NCI-H82 treated with DMSO at 0.1 percent for 48 hours (cell line): ENCODE data around the gene MAN1A1.

Experiments used
- DNase-seq: peaks from one replicate; lab custom pipeline; 2025; ENCODE audit not compliant: unreplicated experiment; lab: John Stamatoyannopoulos, UW

Gene MAN1A1

DNA sequence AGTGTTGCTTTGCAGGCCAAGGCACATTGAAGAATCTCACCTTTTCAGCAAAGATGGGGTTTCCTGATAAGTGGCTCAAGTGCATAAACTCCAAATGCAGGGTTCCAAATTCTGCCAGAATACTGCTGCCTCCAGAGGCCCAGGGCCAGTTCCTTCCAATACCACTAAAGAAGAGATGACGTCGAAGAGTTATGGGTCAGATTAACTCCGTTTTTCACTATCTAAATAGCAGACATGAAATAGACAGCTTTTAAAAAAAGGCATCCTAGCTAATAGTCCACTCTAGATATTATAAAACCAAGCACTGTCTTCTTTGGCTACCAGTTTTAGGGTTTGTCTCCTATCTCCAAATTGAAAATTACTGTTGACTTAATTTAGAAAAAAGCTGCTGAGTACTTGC lies 144.8 kb downstream of the MAN1A1 start:
- DNase-seq: no peak

DNA sequence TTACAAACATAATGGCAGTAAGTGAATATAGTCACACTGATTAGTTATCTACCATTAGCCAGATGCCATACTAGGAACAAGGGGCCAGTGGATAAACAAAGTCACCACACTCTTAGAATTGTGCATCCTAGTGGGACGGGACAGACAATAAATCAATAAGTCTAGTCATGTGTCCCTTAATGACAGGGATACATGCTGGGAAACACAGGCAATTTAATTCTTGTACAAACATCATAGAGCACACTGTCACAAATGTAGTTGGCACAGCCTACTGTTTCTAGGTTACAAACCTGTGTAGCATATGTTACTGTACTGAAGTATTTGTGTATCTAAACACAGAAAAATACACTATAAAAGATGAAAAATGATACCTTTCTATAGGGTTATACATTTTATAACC lies 148.1 kb downstream of the MAN1A1 start:
- DNase-seq: no peak

GRCh38 chr6:119200512-119201175 lies 148.9 kb downstream of the MAN1A1 start:
- no peak for DNase-seq

DNA sequence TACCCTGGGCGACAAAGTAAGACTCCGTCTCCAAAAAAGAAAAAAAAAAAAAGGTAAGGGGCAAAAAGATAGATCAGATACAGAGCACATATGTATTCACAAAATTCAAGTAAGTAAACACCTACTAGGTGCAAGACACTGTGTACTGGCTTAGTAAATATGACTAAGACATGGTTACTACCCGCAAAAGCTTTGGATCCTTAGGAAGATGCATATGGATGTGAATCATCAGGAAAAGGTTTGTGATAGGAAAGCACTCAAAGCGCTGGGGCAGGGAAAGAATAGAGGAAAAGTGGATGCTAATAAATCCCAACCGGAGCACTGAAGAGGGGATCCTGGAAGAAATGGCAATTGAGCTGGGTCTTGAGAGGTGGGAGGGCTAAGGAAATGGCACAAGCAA lies 152.3 kb downstream of the MAN1A1 start:
- DNase-seq: no peak

DNA sequence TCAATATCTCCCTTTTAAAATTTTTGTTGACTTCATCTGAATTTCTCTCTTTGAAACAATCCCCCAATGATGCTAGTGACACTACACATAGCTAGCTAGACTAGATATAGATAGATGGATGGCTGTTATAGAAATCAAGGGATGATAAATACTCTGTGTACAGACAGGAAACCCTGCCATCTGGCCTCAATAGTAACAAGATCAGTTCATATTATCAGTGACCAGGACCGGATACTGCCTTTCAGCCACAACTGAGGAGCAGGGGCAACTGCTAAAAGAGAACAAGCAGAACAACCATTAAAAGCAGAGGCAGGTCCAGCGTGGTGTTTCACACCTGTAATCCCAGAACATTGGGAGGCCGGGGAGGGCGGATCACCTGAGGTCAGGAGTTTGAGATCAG lies 152.8 kb downstream of the MAN1A1 start:
- DNase-seq: peak; percentile 44

- DNase-seq: no peak
Measured at GRCh38 chr6:119195848-119196247, 153.7 kb downstream of the MAN1A1 start.

DNA sequence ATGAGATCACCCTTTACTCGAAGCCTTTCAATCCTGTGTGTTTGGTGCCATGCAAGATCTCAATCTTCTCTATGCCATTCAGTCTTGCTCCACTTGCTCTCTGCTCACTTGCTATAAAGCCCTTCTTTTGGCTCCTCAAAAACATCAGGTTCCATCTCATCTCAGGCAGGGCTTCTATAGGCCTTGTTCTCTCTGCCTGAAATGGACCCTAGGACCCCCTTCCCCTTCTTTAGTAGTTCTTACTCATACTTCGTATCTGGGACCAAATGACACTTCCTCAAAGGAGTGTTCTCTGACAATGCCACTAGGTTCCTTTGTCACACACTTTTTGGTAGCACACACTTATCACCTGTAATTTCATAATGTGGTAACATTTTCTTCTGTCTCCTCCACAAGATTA lies 154.4 kb downstream of the MAN1A1 start:
- DNase-seq: no peak

DNA sequence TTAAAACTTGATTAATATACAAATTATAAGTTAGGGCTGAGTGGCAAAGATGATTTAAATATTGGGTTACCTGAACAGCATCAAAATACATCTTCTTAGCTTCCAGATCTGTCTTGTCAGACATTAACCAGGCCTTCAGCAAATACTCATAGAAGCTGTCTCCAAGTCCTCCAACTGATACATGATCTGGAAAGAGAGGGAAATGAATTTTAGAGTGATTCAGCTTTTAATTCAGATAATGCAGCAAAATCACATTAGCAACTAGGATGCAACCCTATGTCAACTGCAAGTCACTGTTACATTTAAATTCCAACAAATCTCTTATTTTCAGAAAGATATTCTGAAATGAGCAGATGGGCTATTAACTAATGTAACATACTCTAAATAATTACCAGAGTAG lies 155.9 kb downstream of the MAN1A1 start:
- DNase-seq: no peak

DNA sequence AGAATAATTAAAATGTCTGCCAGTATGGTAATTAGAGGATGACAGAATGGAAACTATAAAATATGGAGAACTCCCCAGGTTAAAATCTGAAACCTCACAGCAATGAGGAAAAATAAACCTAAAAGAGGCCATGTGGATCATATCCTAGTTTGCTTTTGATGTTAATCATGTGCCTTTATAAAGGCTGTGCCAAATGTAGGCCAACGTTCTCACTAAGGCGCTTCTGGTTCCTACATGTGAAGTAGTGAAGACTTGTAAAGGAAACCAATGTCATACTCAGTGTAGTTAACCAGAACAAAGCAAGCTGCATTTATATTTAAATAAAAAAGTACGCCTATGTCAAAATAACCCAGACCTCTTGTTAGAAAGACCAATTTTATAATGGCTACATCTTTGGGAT lies 157.4 kb downstream of the MAN1A1 start:
- DNase-seq: no peak

GRCh38 chr6:119190176-119190575 lies 159.4 kb downstream of the MAN1A1 start:
- DNase-seq: no peak

DNA sequence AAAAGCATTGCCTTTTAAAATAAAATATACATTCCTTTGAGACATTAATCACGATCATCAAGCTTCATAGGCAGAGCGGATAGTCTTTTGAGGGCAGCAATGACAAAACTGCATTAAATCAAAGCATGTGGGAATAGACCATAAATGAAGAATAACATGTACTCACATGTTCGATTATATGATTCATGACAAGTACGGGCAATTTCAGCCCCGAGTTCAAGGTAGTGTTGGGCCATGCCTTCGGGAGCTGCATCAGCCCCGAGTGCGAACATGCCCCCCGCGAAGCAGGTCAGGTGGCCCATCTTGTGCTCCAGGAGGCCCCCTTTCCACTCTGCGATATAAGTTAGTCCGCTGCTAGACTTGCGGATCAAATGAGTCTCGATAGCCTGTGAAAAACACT lies 160.1 kb downstream of the MAN1A1 start:
- no peak for DNase-seq

DNA sequence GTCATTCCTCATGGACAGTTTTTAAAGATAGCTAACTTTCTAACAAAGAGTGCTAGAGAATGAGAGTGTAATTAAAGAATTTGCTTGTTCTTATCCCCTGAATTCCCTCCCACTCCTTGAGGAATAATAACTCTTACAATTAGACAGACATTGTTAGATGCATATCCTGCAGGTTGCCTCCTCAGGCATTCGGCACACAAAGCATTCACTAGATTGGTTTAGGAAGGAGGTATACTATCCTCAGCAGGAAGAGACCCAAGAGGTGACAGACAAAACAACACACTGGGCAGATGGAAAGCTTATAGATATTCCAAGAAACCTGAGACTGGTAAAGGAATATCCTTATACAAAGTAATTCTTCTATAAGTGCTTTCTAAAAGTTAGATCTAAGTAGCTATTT lies 162.0 kb downstream of the MAN1A1 start:
- no peak for DNase-seq

DNA sequence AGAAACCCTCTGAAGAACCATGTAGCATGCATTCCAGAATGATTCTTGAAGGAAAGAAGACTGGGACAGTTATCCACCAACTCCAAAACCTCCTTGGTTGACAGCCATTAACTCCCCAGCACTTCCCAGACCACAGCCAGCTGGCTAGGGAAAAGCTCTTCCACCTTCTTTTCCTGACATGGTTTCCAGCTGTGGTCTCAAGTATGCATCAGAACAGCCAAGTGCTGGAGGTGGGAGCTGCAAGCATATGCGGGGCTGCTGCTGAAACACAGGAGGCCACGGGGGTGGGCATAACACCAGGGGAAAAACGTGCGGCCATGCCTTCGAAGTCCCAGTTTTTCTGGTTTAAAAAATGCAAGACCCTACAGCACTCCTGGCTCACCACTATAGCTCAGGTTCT lies 163.1 kb downstream of the MAN1A1 start:
- no peak for DNase-seq

DNA sequence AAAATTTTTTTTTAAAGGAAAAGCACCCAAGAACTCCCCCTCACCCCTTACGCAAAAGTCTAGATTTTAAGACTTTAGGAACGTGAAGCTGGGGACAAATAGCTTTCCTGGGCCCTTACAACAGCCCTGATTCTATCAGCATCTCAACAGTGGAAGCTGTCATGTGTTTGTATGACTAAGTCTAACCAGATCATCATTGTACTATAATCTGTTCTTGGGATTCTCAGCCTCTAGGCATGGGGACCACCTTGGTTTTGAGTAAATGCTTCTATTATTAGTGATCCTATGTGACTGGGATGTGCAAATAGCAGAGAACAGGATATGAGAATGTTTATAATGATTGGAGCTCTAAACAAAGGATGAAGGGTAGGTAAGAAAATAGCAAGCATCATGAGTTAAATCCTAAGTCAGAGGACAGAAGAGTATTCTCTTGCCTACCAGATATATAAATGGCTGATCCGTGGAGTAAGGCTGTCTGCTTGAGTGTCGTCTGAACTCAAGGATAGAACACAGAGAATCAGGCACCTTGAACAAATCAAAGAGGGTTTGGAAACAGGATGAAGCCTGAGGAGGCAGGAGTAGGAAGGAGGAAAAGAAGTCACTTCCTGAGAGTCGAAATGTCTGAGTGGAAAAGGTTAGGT lies 165.4 kb downstream of the MAN1A1 start:
- DNase-seq: no peak

GRCh38 chr6:119183457-119183856 lies 166.1 kb downstream of the MAN1A1 start:
- no peak for DNase-seq

DNA sequence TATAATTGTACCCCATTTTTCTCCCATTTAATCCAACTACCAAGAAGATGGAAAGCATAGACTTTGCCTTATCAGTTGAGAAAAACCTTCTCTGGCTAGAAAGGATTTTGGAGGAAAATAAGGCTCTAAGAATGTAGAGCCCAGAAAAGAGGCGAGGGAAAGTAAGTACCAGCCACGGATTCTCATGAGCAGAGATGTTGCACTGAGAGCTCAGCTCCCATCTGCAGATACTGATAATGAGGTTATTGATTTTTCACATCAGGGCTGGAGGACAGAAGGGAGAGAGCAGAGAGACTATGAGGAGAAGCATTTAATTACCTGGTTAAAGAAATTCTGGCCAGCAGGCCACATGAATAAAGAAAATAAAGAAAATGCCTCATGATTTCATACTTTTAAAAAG lies 166.7 kb downstream of the MAN1A1 start:
- peak; percentile 29 for DNase-seq

DNA sequence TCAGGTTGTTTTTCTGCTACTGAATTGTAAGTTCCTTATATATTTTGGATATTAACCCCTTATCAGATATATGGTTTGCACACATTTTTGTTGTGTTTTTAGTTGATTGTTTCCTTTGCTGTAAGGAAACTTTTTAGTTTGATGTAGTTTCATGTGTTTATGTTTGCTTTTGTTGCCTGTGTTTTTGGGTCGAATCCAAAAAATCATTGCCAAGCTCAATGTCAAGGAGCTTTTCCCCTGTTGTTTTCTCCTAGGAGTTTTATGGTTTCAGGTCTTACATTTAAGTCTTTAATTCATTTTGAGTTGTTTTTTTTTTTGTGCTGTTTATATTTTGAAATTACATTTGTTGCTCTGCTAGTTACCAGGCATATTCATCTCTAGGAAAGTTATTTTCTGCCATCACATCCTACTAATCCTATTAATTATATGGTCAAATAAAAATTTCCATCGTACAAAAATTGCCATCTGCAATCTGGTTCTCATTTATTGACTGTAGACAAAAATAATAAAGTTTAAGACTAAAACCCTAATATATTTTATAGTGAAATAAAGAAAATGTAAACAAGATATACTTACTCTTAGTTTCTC lies 167.3 kb downstream of the MAN1A1 start:
- no peak for DNase-seq

- no peak for DNase-seq
Measured at GRCh38 chr6:119181046-119181445, 168.5 kb downstream of the MAN1A1 start.

- no peak for DNase-seq
Measured at GRCh38 chr6:119179842-119180241, 169.7 kb downstream of the MAN1A1 start.

DNA sequence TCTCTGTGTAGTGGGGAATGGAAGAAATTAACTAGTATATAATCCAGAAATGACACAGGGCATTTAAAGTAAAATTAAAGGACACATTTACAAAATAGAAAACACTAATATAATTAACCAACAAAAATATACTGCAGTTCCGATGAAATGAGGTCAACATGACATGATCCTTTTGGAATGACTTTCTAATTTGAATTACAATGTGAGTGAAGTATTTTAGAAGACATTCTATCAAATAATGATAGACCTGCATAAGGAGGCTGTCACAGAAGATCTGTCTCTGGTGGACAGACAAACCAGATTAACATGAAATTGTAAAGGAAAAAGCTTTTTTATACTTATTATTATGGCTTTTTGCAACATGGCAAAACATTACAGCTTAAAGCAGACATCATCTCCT lies 170.5 kb downstream of the MAN1A1 start:
- no peak for DNase-seq

DNA sequence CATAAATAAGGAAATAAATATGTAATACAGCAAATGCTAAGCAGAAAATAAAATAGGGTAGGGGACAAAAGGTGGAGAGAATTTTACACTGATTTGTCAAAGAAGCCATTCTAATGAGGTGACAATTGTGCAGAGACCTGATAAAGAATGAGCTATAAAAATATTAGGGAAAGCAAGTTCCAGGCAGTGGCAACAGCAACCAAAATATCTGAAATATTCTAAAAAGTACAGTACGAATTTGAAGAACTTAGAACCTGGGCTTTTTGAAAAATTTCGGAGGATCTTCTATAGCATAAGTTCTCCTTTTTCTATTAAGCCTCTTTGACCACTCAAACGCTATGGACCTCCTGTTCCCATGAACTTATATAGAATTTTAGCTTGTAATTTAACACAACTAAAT lies 173.1 kb downstream of the MAN1A1 start:
- DNase-seq: no peak

GRCh38 chr6:119174879-119175817 lies 174.4 kb downstream of the MAN1A1 start:
- DNase-seq: no peak
